HFFc6 (cell line): Measurements from ENCODE around the gene SLC26A6. TPM values are rescaled to one million over a fixed set of nuclear protein-coding genes. Genes with fewer than 3 reads are reported as not detected.
A peak's percentile ranks its signal among the peaks of the same experiment; 100 is the strongest.

Experiments used
- DNase-seq: peaks from one replicate; pipeline ENCODE4 v3.0.0-alpha.2; 2018
- H3K27ac Mint-ChIP-seq: 2 replicates; pipeline ENCODE4 v1.8.0; 2020; ENCODE audit warnings: mild to moderate bottlenecking, mixed read lengths
- H3K27me3 Mint-ChIP-seq: 2 replicates; pipeline ENCODE4 v1.8.0; 2021; ENCODE audit warnings: mild to moderate bottlenecking, moderate library complexity, mixed read lengths; ENCODE audit not compliant: insufficient read depth
- H3K36me3 Mint-ChIP-seq: 2 replicates; pipeline ENCODE4 v1.8.0; 2021; ENCODE audit warnings: low read depth, mixed read lengths
- H3K4me1 Mint-ChIP-seq: 2 replicates; pipeline ENCODE4 v1.8.0; 2020; ENCODE audit warnings: low read depth, mixed read lengths
- H3K4me3 Mint-ChIP-seq: 2 replicates; pipeline ENCODE4 v1.8.0; 2020; ENCODE audit warnings: mild to moderate bottlenecking, moderate library complexity, mixed read lengths
- H3K9me3 Mint-ChIP-seq: 2 replicates; pipeline ENCODE4 v1.8.0; 2020; ENCODE audit warnings: mild to moderate bottlenecking, mixed read lengths
- CTCF ChIP-seq: fragments of 200-600 bp; sonication (generic); IDR thresholded peaks from 2 replicates; pipeline ENCODE4 v1.5.0; 2021; ENCODE audit warnings: antibody characterized with exemption, mild to moderate bottlenecking
- total RNA-seq, 6 experiments: library from RNA; stranded (reverse); fragmentation: NEBNext Ultra II Directional; extraction: Animal tissue kit (Norgen Biotek cat#: 25700); gene quantifications; 2 replicates in 1 of 6; 3 replicates in 5 of 6; pipeline ENCODE4 v1.2.3, GENCODE V29; 2021

Gene SLC26A6
- total RNA-seq, 6 experiments from 2014 or later = 15.1 to 19.6 (median 17.5) TPM

- no peak overlapping the region for H3K4me3 Mint-ChIP-seq
- H3K36me3 Mint-ChIP-seq = peaks cover 21% of the 10 kb centered on the region; the same call in 1 of the 2 replicates
- H3K27me3 Mint-ChIP-seq = peaks cover 5% of the 10 kb centered on the region
- H3K9me3 Mint-ChIP-seq = peaks cover 3% of the 10 kb centered on the region
- H3K4me1 Mint-ChIP-seq = no peaks in the 10 kb centered on the region
- H3K27ac Mint-ChIP-seq = no peak overlapping the region
- peak; percentile 75 for TF ChIP-seq CTCF
- DNase-seq = peak; percentile 55
Measured at GRCh38 chr3:48656061-48656840, 21.0 kb upstream of the SLC26A6 start.

- no peak for TF ChIP-seq CTCF
- Mint-ChIP-seq H3K9me3 (peaks cover 3% of the 10 kb centered on the region), H3K36me3 (peaks cover 21% of the 10 kb centered on the region; the same call in 1 of the 2 replicates), H3K4me3 (peak overlapping the region; percentile 17; the same call in 1 of the 2 replicates), H3K4me1 (no peaks in the 10 kb centered on the region), H3K27me3 (peaks cover 9% of the 10 kb centered on the region), H3K27ac (no peak overlapping the region)
- no peak for DNase-seq
Measured at GRCh38 chr3:48655606-48656005, 20.3 kb upstream of the SLC26A6 start.

GRCh38 chr3:48655063-48655462, 19.8 kb upstream of the SLC26A6 start:
- 0 out of 2 replicates have a peak overlapping the region, but pooled peaks have one; percentile 17 for H3K4me3 Mint-ChIP-seq
- no peak overlapping the region for H3K27ac Mint-ChIP-seq

GRCh38 chr3:48652923-48653715, 17.9 kb upstream of the SLC26A6 start:
- H3K4me3 Mint-ChIP-seq = no peak overlapping the region

More at GRCh38 chr3:48655063-48655462, 19.8 kb upstream of the SLC26A6 start:
- Mint-ChIP-seq H3K9me3 (peaks cover 3% of the 10 kb centered on the region), H3K4me1 (no peaks in the 10 kb centered on the region), H3K36me3 (peaks cover 16% of the 10 kb centered on the region; the same call in 1 of the 2 replicates), H3K27me3 (peaks cover 7% of the 10 kb centered on the region)
- DNase-seq = no peak
- no peak for TF ChIP-seq CTCF

GRCh38 chr3:48651771-48652170, 16.5 kb upstream of the SLC26A6 start:
- H3K4me3 Mint-ChIP-seq = no peak overlapping the region
- H3K27me3 Mint-ChIP-seq = peaks cover 4% of the 10 kb centered on the region
- H3K9me3 Mint-ChIP-seq = no peaks in the 10 kb centered on the region
- no peaks in the 10 kb centered on the region for H3K36me3 Mint-ChIP-seq
- no peaks in the 10 kb centered on the region for H3K4me1 Mint-ChIP-seq
- no peak for TF ChIP-seq CTCF
- no peak for DNase-seq
- H3K27ac Mint-ChIP-seq = no peak overlapping the region

More at GRCh38 chr3:48652923-48653715, 17.9 kb upstream of the SLC26A6 start:
- no peaks in the 10 kb centered on the region for H3K36me3 Mint-ChIP-seq
- no peaks in the 10 kb centered on the region for H3K9me3 Mint-ChIP-seq
- no peaks in the 10 kb centered on the region for H3K4me1 Mint-ChIP-seq
- DNase-seq = no peak
- H3K27me3 Mint-ChIP-seq = peaks cover 4% of the 10 kb centered on the region
- no peak for TF ChIP-seq CTCF
- no peak overlapping the region for H3K27ac Mint-ChIP-seq
